ENCODE data around the gene CENPO.

Gene CENPO

DNA sequence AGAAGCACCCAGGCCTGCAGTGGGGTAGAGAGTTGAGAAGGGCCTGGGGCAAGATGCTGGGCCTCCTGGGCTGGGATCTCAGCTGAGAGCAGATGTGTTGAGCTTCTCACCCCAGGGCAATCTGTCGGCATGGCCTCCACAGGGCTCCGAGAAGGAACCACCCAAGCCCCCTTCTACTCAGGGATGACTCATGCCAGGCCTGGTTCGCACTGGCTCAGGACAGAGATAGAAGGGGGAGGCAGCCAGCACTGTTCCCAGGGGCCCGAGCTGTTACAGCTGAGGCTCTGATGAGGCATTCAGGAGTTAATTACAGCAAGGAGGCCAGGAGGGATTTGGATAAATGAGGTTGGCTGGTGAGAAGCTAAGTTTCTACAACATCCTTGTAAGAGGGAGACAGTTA is 62.5 kb downstream of the CENPO start:
- H3K9ac ChIP-seq (ENCODE audit: insufficient read length, low read depth) = no peak overlapping the region
- H3K9me3 ChIP-seq (ENCODE audit: insufficient read depth, low read length) = no peaks in the 10 kb centered on the region
- DNase-seq (ENCODE audit: low read depth, low spot score) = peak; percentile 27
- no peaks in the 10 kb centered on the region for H3K36me3 ChIP-seq (ENCODE audit: insufficient read depth, insufficient read length, low read length)
- TF ChIP-seq SUZ12 (IDR thresholded peaks at IDR 0.05; ENCODE audit: extremely low read depth, insufficient read depth, insufficient read length) (no peak), YY1 (IDR thresholded peaks at IDR 0.05; ENCODE audit: insufficient read depth, insufficient read length) (no peak), ZNF274 (IDR thresholded peaks at IDR 0.05; ENCODE audit: low read depth, low read length) (no peak)
- no peaks in the 10 kb centered on the region for H3K4me1 ChIP-seq (ENCODE audit: insufficient read depth, insufficient read length)
- no peaks in the 10 kb centered on the region for H3K27me3 ChIP-seq (ENCODE audit: insufficient read depth, insufficient read length)
- H3K4me3 ChIP-seq (ENCODE audit: insufficient read length, low read depth) = no peak overlapping the region

DNA sequence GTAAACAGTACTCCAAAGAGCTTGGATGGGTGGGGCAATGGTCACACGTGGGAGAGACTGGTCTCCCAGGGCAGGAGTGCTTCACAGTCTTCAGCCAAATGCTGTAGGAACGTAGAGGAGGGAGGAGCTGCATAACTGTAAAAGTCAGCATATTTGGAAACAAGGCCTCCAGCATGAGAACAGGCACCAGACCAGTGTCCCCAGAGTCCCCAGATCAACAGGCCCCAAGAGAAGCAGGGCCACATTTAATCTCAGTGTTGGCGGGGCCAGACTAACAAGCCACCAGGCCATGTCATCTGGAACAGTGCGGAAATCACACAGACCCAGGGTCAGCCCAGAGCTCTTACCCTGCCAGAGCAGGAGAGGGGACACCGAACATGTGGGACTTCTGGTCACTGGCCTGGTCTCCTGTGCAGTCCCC is 63.6 kb downstream of the CENPO start:
- TF ChIP-seq ZNF274 (IDR thresholded peaks at IDR 0.05; ENCODE audit: low read depth, low read length) (no peak), SUZ12 (IDR thresholded peaks at IDR 0.05; ENCODE audit: extremely low read depth, insufficient read depth, insufficient read length) (no peak), YY1 (IDR thresholded peaks at IDR 0.05; ENCODE audit: insufficient read depth, insufficient read length) (no peak)
- no peak overlapping the region for H3K4me3 ChIP-seq (ENCODE audit: insufficient read length, low read depth)
- H3K9me3 ChIP-seq (ENCODE audit: insufficient read depth, low read length) = no peaks in the 10 kb centered on the region
- H3K9ac ChIP-seq (ENCODE audit: insufficient read length, low read depth) = no peak overlapping the region
- H3K4me1 ChIP-seq (ENCODE audit: insufficient read depth, insufficient read length) = no peaks in the 10 kb centered on the region
- no peak for DNase-seq (ENCODE audit: low read depth, low spot score)
- no peaks in the 10 kb centered on the region for H3K36me3 ChIP-seq (ENCODE audit: insufficient read depth, insufficient read length, low read length)
- H3K27me3 ChIP-seq (ENCODE audit: insufficient read depth, insufficient read length) = no peaks in the 10 kb centered on the region

GRCh38 chr2:24857746-24858145 is 64.5 kb downstream of the CENPO start:
- H3K4me3 ChIP-seq (ENCODE audit: insufficient read length, low read depth) = no peak overlapping the region
- no peaks in the 10 kb centered on the region for H3K27me3 ChIP-seq (ENCODE audit: insufficient read depth, insufficient read length)
- TF ChIP-seq YY1 (IDR thresholded peaks at IDR 0.05; ENCODE audit: insufficient read depth, insufficient read length) (no peak), SUZ12 (IDR thresholded peaks at IDR 0.05; ENCODE audit: extremely low read depth, insufficient read depth, insufficient read length) (no peak), ZNF274 (IDR thresholded peaks at IDR 0.05; ENCODE audit: low read depth, low read length) (no peak)
- DNase-seq (ENCODE audit: low read depth, low spot score) = no peak
- no peak overlapping the region for H3K9ac ChIP-seq (ENCODE audit: insufficient read length, low read depth)
- H3K9me3 ChIP-seq (ENCODE audit: insufficient read depth, low read length) = no peaks in the 10 kb centered on the region
- no peaks in the 10 kb centered on the region for H3K36me3 ChIP-seq (ENCODE audit: insufficient read depth, insufficient read length, low read length)
- H3K4me1 ChIP-seq (ENCODE audit: insufficient read depth, insufficient read length) = no peaks in the 10 kb centered on the region

DNA sequence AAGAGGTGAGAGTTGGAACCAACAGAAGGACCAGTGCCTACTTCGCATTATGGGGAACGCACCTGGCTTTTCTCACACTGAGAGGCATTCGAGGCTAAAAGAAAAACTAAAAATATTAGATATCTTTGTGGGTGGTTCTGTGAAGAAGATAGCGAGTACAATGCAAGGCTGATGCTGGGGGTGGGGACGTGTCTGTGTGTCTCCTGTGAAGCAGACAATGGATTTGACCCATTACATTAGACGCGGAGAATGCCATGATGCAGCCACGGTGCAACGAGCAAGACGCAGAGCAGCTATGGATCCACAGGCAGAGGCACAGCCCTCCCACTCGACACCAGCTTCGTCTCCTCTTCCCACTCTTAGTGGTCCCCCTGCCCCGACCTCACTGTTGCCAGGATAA is 65.8 kb downstream of the CENPO start:
- H3K27me3 ChIP-seq (ENCODE audit: insufficient read depth, insufficient read length) = no peaks in the 10 kb centered on the region
- H3K9ac ChIP-seq (ENCODE audit: insufficient read length, low read depth) = no peak overlapping the region
- H3K9me3 ChIP-seq (ENCODE audit: insufficient read depth, low read length) = no peaks in the 10 kb centered on the region
- TF ChIP-seq SUZ12 (IDR thresholded peaks at IDR 0.05; ENCODE audit: extremely low read depth, insufficient read depth, insufficient read length) (no peak), ZNF274 (IDR thresholded peaks at IDR 0.05; ENCODE audit: low read depth, low read length) (no peak)
- no peak for DNase-seq (ENCODE audit: low read depth, low spot score)
- no peaks in the 10 kb centered on the region for H3K36me3 ChIP-seq (ENCODE audit: insufficient read depth, insufficient read length, low read length)
- H3K4me3 ChIP-seq (ENCODE audit: insufficient read length, low read depth) = no peak overlapping the region
- no peaks in the 10 kb centered on the region for H3K4me1 ChIP-seq (ENCODE audit: insufficient read depth, insufficient read length)

- TF ChIP-seq SUZ12 (IDR thresholded peaks at IDR 0.05; ENCODE audit: extremely low read depth, insufficient read depth, insufficient read length) (no peak), ZNF274 (IDR thresholded peaks at IDR 0.05; ENCODE audit: low read depth, low read length) (no peak), YY1 (IDR thresholded peaks at IDR 0.05; ENCODE audit: insufficient read depth, insufficient read length) (no peak)
- no peak overlapping the region for H3K9ac ChIP-seq (ENCODE audit: insufficient read length, low read depth)
- no peaks in the 10 kb centered on the region for H3K27me3 ChIP-seq (ENCODE audit: insufficient read depth, insufficient read length)
- H3K4me1 ChIP-seq (ENCODE audit: insufficient read depth, insufficient read length) = no peaks in the 10 kb centered on the region
- no peak overlapping the region for H3K4me3 ChIP-seq (ENCODE audit: insufficient read length, low read depth)
- no peaks in the 10 kb centered on the region for H3K36me3 ChIP-seq (ENCODE audit: insufficient read depth, insufficient read length, low read length)
- no peak for DNase-seq (ENCODE audit: low read depth, low spot score)
- H3K9me3 ChIP-seq (ENCODE audit: insufficient read depth, low read length) = no peaks in the 10 kb centered on the region
These were observed 66.9 kb downstream of the CENPO start for GRCh38 chr2:24859968-24860600.

- H3K4me3 ChIP-seq (ENCODE audit: insufficient read length, low read depth) = no peak overlapping the region
- no peak for DNase-seq (ENCODE audit: low read depth, low spot score)
- no peaks in the 10 kb centered on the region for H3K9me3 ChIP-seq (ENCODE audit: insufficient read depth, low read length)
- TF ChIP-seq ZNF274 (IDR thresholded peaks at IDR 0.05; ENCODE audit: low read depth, low read length) = no peak
- TF ChIP-seq SUZ12 (IDR thresholded peaks at IDR 0.05; ENCODE audit: extremely low read depth, insufficient read depth, insufficient read length) = no peak
- no peak for TF ChIP-seq YY1 (IDR thresholded peaks at IDR 0.05; ENCODE audit: insufficient read depth, insufficient read length)
- no peaks in the 10 kb centered on the region for H3K36me3 ChIP-seq (ENCODE audit: insufficient read depth, insufficient read length, low read length)
- H3K27me3 ChIP-seq (ENCODE audit: insufficient read depth, insufficient read length) = no peaks in the 10 kb centered on the region
- H3K4me1 ChIP-seq (ENCODE audit: insufficient read depth, insufficient read length) = no peaks in the 10 kb centered on the region
- H3K9ac ChIP-seq (ENCODE audit: insufficient read length, low read depth) = no peak overlapping the region
These were observed 67.4 kb downstream of the CENPO start for GRCh38 chr2:24860631-24861030.

- H3K36me3 ChIP-seq (ENCODE audit: insufficient read depth, insufficient read length, low read length) = no peaks in the 10 kb centered on the region
- no peaks in the 10 kb centered on the region for H3K27me3 ChIP-seq (ENCODE audit: insufficient read depth, insufficient read length)
- no peaks in the 10 kb centered on the region for H3K4me1 ChIP-seq (ENCODE audit: insufficient read depth, insufficient read length)
- H3K9ac ChIP-seq (ENCODE audit: insufficient read length, low read depth) = no peak overlapping the region
- H3K9me3 ChIP-seq (ENCODE audit: insufficient read depth, low read length) = no peaks in the 10 kb centered on the region
- no peak for DNase-seq (ENCODE audit: low read depth, low spot score)
- no peak overlapping the region for H3K4me3 ChIP-seq (ENCODE audit: insufficient read length, low read depth)
- TF ChIP-seq YY1 (IDR thresholded peaks at IDR 0.05; ENCODE audit: insufficient read depth, insufficient read length) (no peak), ZNF274 (IDR thresholded peaks at IDR 0.05; ENCODE audit: low read depth, low read length) (no peak), SUZ12 (IDR thresholded peaks at IDR 0.05; ENCODE audit: extremely low read depth, insufficient read depth, insufficient read length) (no peak)
These were observed 68.3 kb downstream of the CENPO start for GRCh38 chr2:24861500-24861899.
